Purkinje cell (primary cell): ENCODE measurements around the gene STK24. TPM values are rescaled to one million over a fixed set of nuclear protein-coding genes. Genes with fewer than 3 reads are reported as not detected.

Experiments used
- polyA plus RNA-seq: library from polyadenylated mRNA; unstranded; fragments of >200 nt; fragmentation: Nextera tagmentation; gene quantifications from 2 replicates; pipeline ENCODE4 v1.2.1, GENCODE V29; 2014

Gene STK24
- polyA plus RNA-seq = 18.7 and 19.0 TPM in 2 replicates

DNA sequence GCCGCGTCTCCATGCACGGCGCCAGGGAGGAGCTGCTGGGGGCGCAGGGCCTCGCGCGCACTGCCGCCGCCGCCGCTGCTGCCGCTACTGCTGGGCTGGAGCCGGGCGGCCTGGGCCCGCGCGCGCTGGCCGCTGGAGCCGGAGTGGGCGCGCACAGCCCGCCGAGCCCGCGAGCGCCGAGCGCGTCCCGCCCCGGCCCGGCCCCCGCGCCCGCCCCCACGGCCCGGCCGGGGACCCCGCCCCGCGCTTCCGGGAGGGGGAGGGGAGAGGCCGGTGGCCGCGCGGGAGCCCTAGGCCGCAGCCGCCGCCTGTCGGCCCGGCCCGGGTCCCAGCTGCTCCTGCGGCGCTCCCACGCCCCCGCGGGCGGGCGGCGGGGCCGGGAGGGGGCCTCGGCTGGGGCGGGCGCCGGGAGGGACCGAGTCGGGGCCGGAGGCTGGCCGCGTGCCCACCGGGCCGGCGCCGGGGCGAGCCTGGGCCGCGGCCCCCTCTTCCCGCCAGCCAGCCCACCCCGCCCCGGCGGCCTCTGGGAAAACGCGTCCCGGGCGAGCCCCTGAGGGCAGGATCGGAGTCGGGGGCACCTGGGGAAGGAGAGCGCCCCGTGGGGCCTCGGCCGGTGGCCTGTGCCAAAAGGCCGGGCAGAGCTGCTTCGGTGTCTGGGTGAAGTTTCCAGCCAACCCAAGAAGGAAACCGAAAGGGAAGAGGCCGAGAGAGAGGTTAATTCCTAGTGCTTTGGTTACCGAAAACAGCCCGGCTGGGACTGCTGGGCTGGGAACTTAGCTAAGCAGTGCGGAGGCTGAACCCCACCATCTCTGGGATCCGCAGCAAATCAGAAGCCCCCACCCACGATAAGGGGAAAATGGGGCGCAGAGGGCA, at the start of gene STK24:
Gene STK24 (minus strand): TSS at position 145 of the 873 bp plus-strand sequence. CDS start 321 bp downstream, outside the sequence.

Other genes with a start within 250 kb of the STK24 start
- not detected in 2 replicates for gene SLC15A1, start 175.6 kb upstream of the STK24 start, polyA plus RNA-seq